Ishikawa (cell line): ENCODE results near the gene DHRS12.

Experiments
- CEBPB ChIP-seq: IDR thresholded peaks from 2 replicates; pipeline ENCODE4 v1.6.1; 2012
- CREB1 ChIP-seq: IDR thresholded peaks from 2 replicates; pipeline ENCODE4 v1.6.1; 2012; ENCODE audit warnings: low read depth
- EGR1 ChIP-seq: IDR thresholded peaks from 2 replicates; pipeline ENCODE4 v1.6.1; 2012
- EP300 ChIP-seq: IDR thresholded peaks from 2 replicates; pipeline ENCODE4 v1.6.1; 2012; ENCODE audit warnings: borderline replicate concordance
- FOXM1 ChIP-seq: IDR thresholded peaks from 2 replicates; pipeline ENCODE4 v1.6.1; 2012; ENCODE audit warnings: low read depth, borderline replicate concordance
- MAX ChIP-seq: IDR thresholded peaks from 2 replicates; pipeline ENCODE4 v1.6.1; 2012
- NFIC ChIP-seq: IDR thresholded peaks from 2 replicates; pipeline ENCODE4 v1.6.1; 2012
- RAD21 ChIP-seq: IDR thresholded peaks from 2 replicates; pipeline ENCODE4 v1.6.1; 2012; ENCODE audit warnings: low read depth
- REST ChIP-seq: IDR thresholded peaks from 2 replicates; pipeline ENCODE4 v1.6.1; 2012; ENCODE audit warnings: low read depth, mild to moderate bottlenecking
- TAF1 ChIP-seq: IDR thresholded peaks from 2 replicates; pipeline ENCODE4 v1.6.1; 2012; ENCODE audit warnings: low read depth, mild to moderate bottlenecking
- TCF12 ChIP-seq: IDR thresholded peaks from 2 replicates; pipeline ENCODE4 v1.6.1; 2012; ENCODE audit warnings: low read depth
- TEAD4 ChIP-seq: IDR thresholded peaks from 2 replicates; pipeline ENCODE4 v1.6.1; 2012
- USF1 ChIP-seq: IDR thresholded peaks from 2 replicates; pipeline ENCODE4 v1.6.1; 2012
- YY1 ChIP-seq: IDR thresholded peaks from 2 replicates; pipeline ENCODE4 v1.6.1; 2012; ENCODE audit warnings: low read depth
- ZBTB7A ChIP-seq: IDR thresholded peaks from 2 replicates; pipeline ENCODE4 v1.6.1; 2012; ENCODE audit warnings: low read depth

DHRS12 gene

GRCh38 chr13:51745243-51745642 is 58.7 kb downstream of the DHRS12 start:
- TF ChIP-seq CREB1 = no peak
- no peak for TF ChIP-seq ZBTB7A
- TF ChIP-seq EP300 = no peak
- TF ChIP-seq TEAD4 = no peak
- TF ChIP-seq CEBPB = no peak
- TF ChIP-seq EGR1 = no peak
- TF ChIP-seq FOXM1 = no peak
- TF ChIP-seq RAD21 = no peak
- TF ChIP-seq USF1 = no peak
- TF ChIP-seq REST = no peak
- no peak for TF ChIP-seq TAF1
- TF ChIP-seq TCF12 = no peak
- no peak for TF ChIP-seq NFIC
- no peak for TF ChIP-seq MAX
- TF ChIP-seq YY1 = no peak

GRCh38 chr13:51742611-51743010 is 61.4 kb downstream of the DHRS12 start:
- TF ChIP-seq EGR1 = no peak
- TF ChIP-seq MAX = no peak

- no peak for TF ChIP-seq RAD21
- TF ChIP-seq TEAD4 = no peak
- no peak for TF ChIP-seq ZBTB7A
- no peak for TF ChIP-seq CEBPB
- no peak for TF ChIP-seq CREB1
- no peak for TF ChIP-seq REST
- TF ChIP-seq FOXM1 = no peak
- no peak for TF ChIP-seq MAX
- no peak for TF ChIP-seq TAF1
- no peak for TF ChIP-seq YY1
- TF ChIP-seq EP300 = no peak
- no peak for TF ChIP-seq TCF12
- no peak for TF ChIP-seq USF1
- no peak for TF ChIP-seq NFIC
- TF ChIP-seq EGR1 = no peak
Measured at GRCh38 chr13:51742031-51742430, 61.9 kb downstream of the DHRS12 start.

- no peak for TF ChIP-seq MAX
- no peak for TF ChIP-seq EGR1
- TF ChIP-seq CREB1 = no peak
- TF ChIP-seq USF1 = no peak
- no peak for TF ChIP-seq REST
- TF ChIP-seq EP300 = no peak
- TF ChIP-seq ZBTB7A = no peak
- TF ChIP-seq FOXM1 = no peak
- TF ChIP-seq TEAD4 = no peak
- no peak for TF ChIP-seq NFIC
Measured at GRCh38 chr13:51740698-51741097, 63.3 kb downstream of the DHRS12 start.
